Right cardiac atrium (tissue), 5 donors: ENCODE data around the gene TNFRSF11A. TPM values are rescaled to one million over a fixed set of nuclear protein-coding genes. Genes with fewer than 3 reads are reported as not detected.

ENCODE experiments used
- ATAC-seq, 2 donors: fragments of 200-7000 bp; cut with Tn5 transposase; one replicate each; pipeline versions ENCODE4 v1.8.0 to v1.9.1; 2020; ENCODE audit warnings: moderate library complexity in 2 of 2, mild to moderate bottlenecking in 1 of 2
- DNase-seq, 3 donors: peaks; one replicate each; pipeline ENCODE4 v3.0.0-alpha.2; 2020
- H3K27ac ChIP-seq: one replicate; pipeline ENCODE4 v1.5.1; 2013; ENCODE audit warnings: mild to moderate bottlenecking, low read length, control low read depth, moderate library complexity
- H3K27me3 ChIP-seq: one replicate; pipeline ENCODE4 v1.6.1; 2013; ENCODE audit not compliant: control insufficient read depth, insufficient read depth
- H3K4me1 ChIP-seq: one replicate; pipeline ENCODE4 v1.6.1; 2013; ENCODE audit warnings: low read length; ENCODE audit not compliant: control insufficient read depth, insufficient read depth
- H3K4me3 ChIP-seq: one replicate; pipeline ENCODE4 v1.5.1; 2013; ENCODE audit warnings: low read length, control low read depth
- H3K9me3 ChIP-seq: one replicate; pipeline ENCODE4 v1.6.1; 2013; ENCODE audit warnings: low read length; ENCODE audit not compliant: control insufficient read depth
- WGBS: extraction: QIAGEN DNeasy Blood & Tissue Kit; methylation state at CpG from one replicate; pipeline ENCODE4 v1.1.7; 2013; 5-methylcytosine and 5-hydroxymethylcytosine counted together
- intact Hi-C, 4 donors: fragments of 100-400 bp; cut with DNase I; formaldehyde crosslinking; loops; one replicate each; pipeline versions ENCODE4 v1.11.0 to v1.14.0; 2022 to 2023
- polyA plus RNA-seq: library from polyadenylated mRNA; stranded (reverse); fragments of 200-250 nt; gene quantifications from one replicate; pipeline ENCODE4 v1.2.3, GENCODE V29; 2013
- total RNA-seq, 4 donors: library from RNA; stranded (reverse); fragmentation: NEBNext Ultra II Directional; extraction: Animal tissue kit (Norgen Biotek cat#: 25700); gene quantifications; one replicate each; pipeline ENCODE4 v1.2.1, GENCODE V29; 2021
- donor health status: healthy with polysubstance abuse.
- donor health status: DM: no; HTN: yes; CAD: no.
- donor health status: DM: no; HTN: no; CAD: no.
- donor health status: DM: no; HTN: yes; CAD: no; lungs with severe emphysema.
- donor health status: DM: yes; HTN: yes; CAD: no.

TNFRSF11A gene
- total and polyA plus RNA-seq, 5 donors = 0.43 to 4.7 (median 3.3) TPM

GRCh38 chr18:62438866-62439265 is 113.8 kb downstream of the TNFRSF11A start:
- Histone ChIP-seq H3K4me3 (no peak overlapping the region), H3K27me3 (no peaks in the 10 kb centered on the region), H3K9me3 (no peaks in the 10 kb centered on the region), H3K27ac (no peak overlapping the region), H3K4me1 (peaks cover 15% of the 10 kb centered on the region)
- no peak for DNase-seq
- ATAC-seq = no peak
- intact Hi-C loops = no loop called here
- 87% methylated on average over 8 of the region's 8 CpGs for WGBS

Other genes with a start within 250 kb of the TNFRSF11A start
- 10 to 100 TPM; 14.4 to 21.6 (median 16.4) TPM for gene PIGN, start 138.3 kb upstream of the TNFRSF11A start, total RNA-seq
- gene PIGN, start 138.3 kb upstream of the TNFRSF11A start, polyA plus RNA-seq = 5.1 TPM
- gene RELCH, start 138.1 kb upstream of the TNFRSF11A start, total RNA-seq = 10 to 100 TPM; 13.5 to 22.7 (median 17.2) TPM
- gene RELCH, start 138.1 kb upstream of the TNFRSF11A start, polyA plus RNA-seq = 6.9 TPM
- gene ZCCHC2, start 197.7 kb downstream of the TNFRSF11A start, total RNA-seq = 10 to 100 TPM; 14.0 to 21.7 (median 18.4) TPM
- 5.4 TPM for gene ZCCHC2, start 197.7 kb downstream of the TNFRSF11A start, polyA plus RNA-seq